Naive thymus-derived CD4-positive, alpha-beta T cell (primary cell): ENCODE results near the gene DPP6. TPM values are rescaled to one million over a fixed set of nuclear protein-coding genes. Genes with fewer than 3 reads are reported as not detected.
A peak's percentile ranks its signal among the peaks of the same experiment; 100 is the strongest.

Source experiments
- ATAC-seq: fragments of 150-1000 bp; cut with Tn5 transposase; 2 replicates; pipeline ENCODE4 v1.10.0; 2021; ENCODE audit warnings: mild to moderate bottlenecking, moderate library complexity
- CTCF ChIA-PET: fragments of 350-600 bp; sonication (Branson Sonifier 250); formaldehyde crosslinking; loops from one replicate; lab custom pipeline; 2021; ENCODE audit warnings: antibody characterized with exemption; lab: Charles Lee
- POLR2A ChIA-PET: fragments of 350-600 bp; sonication (Branson Sonifier 250); formaldehyde crosslinking; loops from one replicate; lab custom pipeline; 2021; ENCODE audit warnings: antibody characterized with exemption, inconsistent platforms; lab: Charles Lee
- DNase-seq, 9 donors: peaks; one replicate each; pipeline versions ENCODE4 v3.0.0 to v3.0.0-alpha.2; 2020 to 2022; ENCODE audit warnings: mixed read lengths in 1 of 9
- H3K27ac ChIP-seq: one replicate; pipeline ENCODE4 v1.7.0; 2013; ENCODE audit warnings: mild to moderate bottlenecking, low read depth, low read length, moderate library complexity
- H3K27me3 ChIP-seq, 2 donors: one replicate each; pipeline ENCODE4 v1.7.0; 2013; ENCODE audit warnings: low read length in 2 of 2, mild to moderate bottlenecking in 2 of 2, moderate library complexity in 2 of 2; ENCODE audit not compliant: control insufficient read depth in 2 of 2, insufficient read depth in 2 of 2
- H3K36me3 ChIP-seq, 3 experiments: 1 replicate in 2 of 3; 2 replicates in 1 of 3; pipeline ENCODE4 v1.7.0; 2013; ENCODE audit warnings: low read length in 3 of 3, mild to moderate bottlenecking in 3 of 3, moderate library complexity in 1 of 3; ENCODE audit not compliant: insufficient read depth in 3 of 3, control insufficient read depth in 2 of 3
- H3K4me1 ChIP-seq, 2 donors: one replicate each; pipeline ENCODE4 v1.7.0; 2013; ENCODE audit warnings: low read length in 2 of 2, mild to moderate bottlenecking in 2 of 2, moderate library complexity in 1 of 2; ENCODE audit not compliant: control insufficient read depth in 2 of 2, insufficient read depth in 2 of 2
- H3K4me3 ChIP-seq: 2 replicates; pipeline ENCODE4 v1.7.0; 2013; ENCODE audit warnings: mild to moderate bottlenecking, low read length
- H3K9me3 ChIP-seq, 3 experiments: 1 replicate in 2 of 3; 2 replicates in 1 of 3; pipeline ENCODE4 v1.7.0; 2013; ENCODE audit warnings: low read length in 3 of 3; ENCODE audit not compliant: control insufficient read depth in 2 of 3
- H3K27ac Mint-ChIP-seq, 9 donors: one replicate each; pipeline ENCODE4 v1.8.0; 2020 to 2022; ENCODE audit warnings: mixed read lengths in 9 of 9, mild to moderate bottlenecking in 8 of 9, moderate library complexity in 5 of 9, inconsistent platforms in 2 of 9
- H3K27me3 Mint-ChIP-seq, 5 donors: one replicate each; pipeline ENCODE4 v1.8.0; 2021 to 2022; ENCODE audit warnings: mixed read lengths in 5 of 5, mild to moderate bottlenecking in 1 of 5
- H3K36me3 Mint-ChIP-seq, 5 donors: one replicate each; pipeline ENCODE4 v1.8.0; 2020 to 2022; ENCODE audit warnings: mixed read lengths in 5 of 5, mild to moderate bottlenecking in 3 of 5, inconsistent platforms in 1 of 5
- H3K4me1 Mint-ChIP-seq, 7 donors: one replicate each; pipeline ENCODE4 v1.8.0; 2020 to 2022; ENCODE audit warnings: mixed read lengths in 7 of 7, mild to moderate bottlenecking in 3 of 7, inconsistent platforms in 1 of 7
- H3K4me3 Mint-ChIP-seq, 10 donors: one replicate each; pipeline ENCODE4 v1.8.0; 2020 to 2022; ENCODE audit warnings: mild to moderate bottlenecking in 10 of 10, mixed read lengths in 10 of 10, moderate library complexity in 6 of 10, inconsistent platforms in 2 of 10
- H3K9me3 Mint-ChIP-seq, 11 donors: one replicate each; pipeline ENCODE4 v1.8.0; 2020 to 2022; ENCODE audit warnings: mixed read lengths in 11 of 11, mild to moderate bottlenecking in 4 of 11, inconsistent platforms in 1 of 11, moderate library complexity in 1 of 11
- intact Hi-C, 2 donors: fragments of 100-400 bp; cut with micrococcal nuclease; formaldehyde crosslinking; loops; one replicate each; pipeline ENCODE4 v1.15.1; 2023
- polyA plus RNA-seq, 2 donors: library from polyadenylated mRNA; unstranded; fragments of 300-500 nt; fragmentation: Illumina TruSeq; gene quantifications; one replicate each; pipeline ENCODE4 v1.2.3, GENCODE V29; 2021
- total RNA-seq, 6 experiments: library from RNA in 5 of 6; stranded (reverse) in 5 of 6; gene quantifications; 1 replicate in 5 of 6; 2 replicates in 1 of 6; pipeline ENCODE4 v1.2.3 and lab custom pipeline; 2021 to 2026

DPP6 gene
- total and polyA plus RNA-seq, 7 experiments from 2014 or later, result not detected

DNA sequence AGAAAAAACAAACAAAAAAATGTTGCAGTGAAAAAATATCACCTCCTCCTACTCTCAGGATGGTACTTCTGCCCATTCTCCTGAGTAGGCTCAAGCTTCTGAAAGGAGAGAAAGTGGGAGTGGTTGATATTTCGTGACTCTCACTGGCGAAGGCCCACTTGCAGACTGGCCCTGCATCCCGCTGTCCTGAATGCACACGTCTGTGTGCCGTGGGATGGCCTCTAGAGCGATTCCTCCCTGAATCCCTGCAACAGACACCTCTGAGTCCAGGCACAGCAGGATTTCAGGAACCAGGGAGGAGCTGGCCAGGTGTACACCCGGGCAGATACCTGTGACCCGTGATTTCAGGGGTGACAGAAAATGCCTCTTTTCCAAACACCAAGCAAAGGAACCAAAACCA is 319.2 kb downstream of the DPP6 start:
- intact Hi-C loops, result no loop called here
- Histone ChIP-seq H3K36me3 (no peaks in the 10 kb centered on the region), H3K27ac (no peak overlapping the region), H3K9me3 (no peaks in the 10 kb centered on the region), H3K4me1 (no peaks in the 10 kb centered on the region), H3K27me3 (no peaks in the 10 kb centered on the region), H3K4me3 (no peak overlapping the region)
- peaks cover 0 to 12% (median 5%) of the 10 kb centered on the region in 11 donors for H3K9me3 Mint-ChIP-seq
- DNase-seq (no peak), ATAC-seq (no peak)
- POLR2A ChIA-PET, result no interaction called here
- H3K36me3 Mint-ChIP-seq, result no peaks in the 10 kb centered on the region
- CTCF ChIA-PET, result no interaction called here
- H3K27ac Mint-ChIP-seq, result no peak overlapping the region
- no peaks in the 10 kb centered on the region for H3K4me1 Mint-ChIP-seq
- H3K27me3 Mint-ChIP-seq, result peaks cover 0 to 6% (median 0%) of the 10 kb centered on the region in 5 donors
- no peak overlapping the region for H3K4me3 Mint-ChIP-seq

DNA sequence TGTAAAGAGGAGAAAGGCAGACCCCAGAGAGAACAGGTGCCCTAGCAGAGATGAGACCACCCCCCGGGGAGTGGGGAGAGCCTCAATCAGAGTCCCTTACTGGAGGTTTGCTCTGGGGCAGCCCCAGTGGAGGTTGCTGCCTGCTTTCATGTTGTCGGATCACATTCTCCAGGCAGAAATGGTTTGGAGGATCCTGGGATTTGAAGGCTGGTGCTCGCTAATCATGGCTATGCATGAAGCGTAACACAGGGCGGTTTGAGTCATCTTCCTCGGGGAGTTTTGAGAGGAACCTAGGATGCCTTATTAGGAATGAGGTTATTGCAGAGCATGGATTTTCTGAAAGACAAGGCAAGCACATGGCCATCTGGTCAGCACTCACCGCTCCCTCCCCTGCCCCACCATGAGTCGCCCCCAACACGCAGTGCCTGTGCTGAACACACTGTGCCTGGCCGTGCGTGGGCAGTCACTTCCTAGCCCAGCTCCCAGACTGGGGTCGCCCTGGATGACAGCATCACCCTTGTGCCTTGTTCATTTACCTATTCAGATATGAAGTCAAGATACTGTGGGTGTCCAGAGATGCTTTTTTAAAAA is 319.9 kb downstream of the DPP6 start:
- no peaks in the 10 kb centered on the region for H3K36me3 Mint-ChIP-seq
- DNase-seq (no peak), ATAC-seq (no peak)
- CTCF ChIA-PET, result no interaction called here
- no peaks in the 10 kb centered on the region for H3K4me1 Mint-ChIP-seq
- H3K9me3 Mint-ChIP-seq, result peaks cover 0 to 11% (median 4%) of the 10 kb centered on the region in 11 donors
- no peaks in the 10 kb centered on the region for H3K9me3 ChIP-seq
- no peak overlapping the region for H3K4me3 ChIP-seq
- H3K36me3 ChIP-seq, result no peaks in the 10 kb centered on the region
- no peak overlapping the region for H3K27ac ChIP-seq
- POLR2A ChIA-PET, result no interaction called here
- intact Hi-C loops, result no loop called here
- peaks cover 0 to 6% (median 0%) of the 10 kb centered on the region in 5 donors for H3K27me3 Mint-ChIP-seq
- H3K4me3 Mint-ChIP-seq, result no peak overlapping the region
- H3K4me1 ChIP-seq, result no peaks in the 10 kb centered on the region
- H3K27me3 ChIP-seq, result no peaks in the 10 kb centered on the region
- no peak overlapping the region for H3K27ac Mint-ChIP-seq

DNA sequence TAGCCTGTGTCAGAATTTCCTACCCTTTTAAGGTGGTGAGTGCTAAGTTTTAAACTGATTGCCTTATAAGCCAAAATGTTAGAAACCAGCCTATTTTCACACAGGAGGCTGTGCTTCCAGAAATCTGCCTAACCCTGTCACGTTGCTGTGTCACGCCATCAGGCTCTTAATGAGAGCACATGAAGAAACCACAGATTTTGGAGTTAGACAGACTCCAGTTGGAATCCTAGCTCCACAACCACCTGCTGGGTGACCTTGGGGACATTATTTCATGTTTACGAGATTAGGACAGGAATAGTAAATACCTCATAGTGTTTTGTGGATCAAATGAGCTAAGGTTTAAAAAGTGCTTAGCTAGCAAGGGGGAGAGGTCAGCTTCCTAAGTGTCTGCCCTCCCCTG is 321.8 kb downstream of the DPP6 start:
- H3K4me1 Mint-ChIP-seq, result no peaks in the 10 kb centered on the region
- H3K27ac Mint-ChIP-seq, result no peak overlapping the region
- no peaks in the 10 kb centered on the region for H3K36me3 Mint-ChIP-seq
- intact Hi-C loops, result no loop called here
- Histone ChIP-seq H3K27ac (no peak overlapping the region), H3K4me1 (no peaks in the 10 kb centered on the region), H3K9me3 (no peaks in the 10 kb centered on the region), H3K36me3 (no peaks in the 10 kb centered on the region), H3K4me3 (no peak overlapping the region), H3K27me3 (no peaks in the 10 kb centered on the region)
- CTCF ChIA-PET, result no interaction called here
- POLR2A ChIA-PET, result no interaction called here
- peaks cover 0 to 6% (median 0%) of the 10 kb centered on the region in 5 donors for H3K27me3 Mint-ChIP-seq
- no peak for DNase-seq
- H3K4me3 Mint-ChIP-seq, result no peak overlapping the region
- no peak for ATAC-seq
- H3K9me3 Mint-ChIP-seq, result peaks cover 0 to 17% (median 4%) of the 10 kb centered on the region in 11 donors

DNA sequence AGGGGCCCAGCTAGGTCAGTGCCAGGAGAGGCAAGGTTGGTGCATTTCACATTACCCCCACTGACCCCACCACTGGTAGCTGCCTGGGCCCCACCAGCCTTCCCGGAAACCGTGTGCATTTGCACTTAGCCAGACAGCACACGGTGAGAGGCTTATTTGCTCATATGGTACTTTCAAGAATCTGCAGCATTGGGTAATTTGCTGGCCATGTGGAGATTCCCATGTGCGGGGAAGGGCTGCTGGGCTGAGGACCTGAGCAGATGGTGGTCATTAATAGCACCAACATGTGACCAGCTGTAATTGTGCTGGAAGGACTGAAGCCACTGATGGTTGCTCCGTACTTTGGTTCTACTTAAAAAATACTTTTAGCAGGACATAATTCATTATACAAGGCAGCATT is 323.8 kb downstream of the DPP6 start:
- Mint-ChIP-seq H3K4me3 (no peak overlapping the region), H3K27ac (peak overlapping the region in 1 of 9 donors; percentile 19), H3K36me3 (no peaks in the 10 kb centered on the region), H3K9me3 (peaks cover 0 to 17% (median 5%) of the 10 kb centered on the region in 11 donors), H3K4me1 (no peaks in the 10 kb centered on the region), H3K27me3 (peaks cover 0 to 6% (median 0%) of the 10 kb centered on the region in 5 donors)
- Histone ChIP-seq H3K27ac (no peak overlapping the region), H3K4me3 (no peak overlapping the region), H3K9me3 (no peaks in the 10 kb centered on the region), H3K4me1 (no peaks in the 10 kb centered on the region), H3K27me3 (no peaks in the 10 kb centered on the region), H3K36me3 (no peaks in the 10 kb centered on the region)
- no peak for DNase-seq
- no peak for ATAC-seq
- CTCF ChIA-PET, result no interaction called here
- POLR2A ChIA-PET, result no interaction called here
- intact Hi-C loops, result no loop called here

DNA sequence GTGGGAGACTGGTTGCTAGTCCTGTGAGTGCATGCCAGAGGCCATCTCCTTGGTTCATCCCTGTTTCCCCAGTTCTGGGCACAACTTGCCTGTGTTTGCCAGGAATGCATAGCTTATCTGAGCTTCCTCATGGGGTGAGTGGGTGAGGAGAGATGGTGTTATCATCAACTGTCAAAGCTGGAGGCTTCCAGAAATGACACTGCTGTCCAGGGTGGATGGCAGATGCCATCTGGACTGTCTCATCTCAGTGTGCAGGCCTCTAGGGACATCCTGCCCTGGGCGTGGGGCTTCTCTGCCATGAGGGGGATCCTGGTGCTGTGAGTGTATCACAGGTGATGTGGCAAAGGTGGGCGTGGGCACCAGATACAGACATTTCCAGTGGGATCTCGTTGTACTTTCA is 328.6 kb downstream of the DPP6 start:
- no peaks in the 10 kb centered on the region for H3K4me1 ChIP-seq
- H3K9me3 ChIP-seq, result no peaks in the 10 kb centered on the region
- H3K4me3 ChIP-seq, result no peak overlapping the region
- Mint-ChIP-seq H3K9me3 (peaks cover 0 to 21% (median 7%) of the 10 kb centered on the region in 11 donors), H3K36me3 (no peaks in the 10 kb centered on the region), H3K4me1 (no peaks in the 10 kb centered on the region), H3K27me3 (no peaks in the 10 kb centered on the region), H3K4me3 (no peak overlapping the region), H3K27ac (no peak overlapping the region)
- H3K36me3 ChIP-seq, result no peaks in the 10 kb centered on the region
- no peaks in the 10 kb centered on the region for H3K27me3 ChIP-seq
- ChIA-PET CTCF (no interaction called here), POLR2A (no interaction called here)
- DNase-seq (no peak), ATAC-seq (no peak)
- intact Hi-C loops, result no loop called here
- no peak overlapping the region for H3K27ac ChIP-seq

DNA sequence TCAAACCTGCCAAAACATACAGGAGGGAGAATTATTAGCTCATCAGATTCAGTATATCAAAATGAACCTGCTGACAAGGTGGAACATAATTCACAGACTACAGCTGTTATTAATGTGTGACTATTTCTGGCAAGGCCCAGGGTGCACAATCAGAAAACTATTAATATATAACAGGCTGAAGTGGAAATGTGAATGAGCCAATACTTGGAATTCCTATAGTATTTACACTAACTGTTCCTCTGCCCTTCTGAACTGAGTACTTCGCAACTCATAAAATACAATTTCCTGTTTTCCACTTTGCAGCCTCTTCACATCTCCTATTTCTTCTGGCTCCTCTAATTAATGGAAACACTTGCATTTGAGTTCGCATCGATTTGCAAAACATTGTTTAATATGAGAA is 330.8 kb downstream of the DPP6 start:
- Histone ChIP-seq H3K4me1 (no peaks in the 10 kb centered on the region), H3K27me3 (no peaks in the 10 kb centered on the region), H3K9me3 (no peaks in the 10 kb centered on the region), H3K36me3 (no peaks in the 10 kb centered on the region), H3K4me3 (no peak overlapping the region), H3K27ac (no peak overlapping the region)
- Mint-ChIP-seq H3K27me3 (no peaks in the 10 kb centered on the region), H3K9me3 (peaks cover 1 to 19% (median 8%) of the 10 kb centered on the region in 11 donors), H3K27ac (no peak overlapping the region), H3K4me3 (no peak overlapping the region), H3K4me1 (no peaks in the 10 kb centered on the region), H3K36me3 (no peaks in the 10 kb centered on the region)
- intact Hi-C loops, result no loop called here
- CTCF ChIA-PET, result no interaction called here
- ATAC-seq (no peak), DNase-seq (no peak)
- POLR2A ChIA-PET, result no interaction called here

DNA sequence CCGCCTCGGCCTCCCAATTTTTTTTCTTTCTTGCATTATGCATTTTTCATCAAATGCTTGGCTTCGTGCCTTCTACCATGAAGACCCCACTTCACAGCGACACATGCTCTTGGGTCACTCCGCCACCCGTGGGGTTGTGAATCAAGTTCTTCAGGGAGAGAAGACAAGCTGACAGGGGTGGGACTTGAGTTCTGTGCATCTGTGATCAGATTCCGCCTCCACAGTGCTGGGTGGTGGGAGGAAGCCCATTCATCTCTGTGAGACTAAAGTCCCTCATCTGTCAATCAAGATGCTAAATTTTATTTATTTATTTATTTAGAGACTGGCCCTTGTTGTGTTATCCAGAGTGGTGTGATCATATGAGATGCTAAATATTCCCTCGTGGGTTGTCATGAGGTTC is 333.0 kb downstream of the DPP6 start:
- H3K4me3 ChIP-seq, result no peak overlapping the region
- Mint-ChIP-seq H3K36me3 (no peaks in the 10 kb centered on the region), H3K27me3 (no peaks in the 10 kb centered on the region), H3K9me3 (peaks cover 0 to 24% (median 11%) of the 10 kb centered on the region in 11 donors), H3K4me1 (no peaks in the 10 kb centered on the region), H3K4me3 (no peak overlapping the region), H3K27ac (no peak overlapping the region)
- ChIA-PET CTCF (no interaction called here), POLR2A (no interaction called here)
- no peaks in the 10 kb centered on the region for H3K27me3 ChIP-seq
- no peak overlapping the region for H3K27ac ChIP-seq
- DNase-seq (no peak), ATAC-seq (no peak)
- intact Hi-C loops, result no loop called here
- no peaks in the 10 kb centered on the region for H3K4me1 ChIP-seq
- no peaks in the 10 kb centered on the region for H3K9me3 ChIP-seq
- no peaks in the 10 kb centered on the region for H3K36me3 ChIP-seq
